CD4-positive, alpha-beta T cell treated with Interleukin-4 for 4 hours (primary cell): ENCODE measurements around the gene RDH5.
A peak's percentile ranks its signal among the peaks of the same experiment; 100 is the strongest.

Experiments used
- DNase-seq: peaks from one replicate; pipeline ENCODE4 v3.0.0-alpha.2; 2020

Gene RDH5

DNA sequence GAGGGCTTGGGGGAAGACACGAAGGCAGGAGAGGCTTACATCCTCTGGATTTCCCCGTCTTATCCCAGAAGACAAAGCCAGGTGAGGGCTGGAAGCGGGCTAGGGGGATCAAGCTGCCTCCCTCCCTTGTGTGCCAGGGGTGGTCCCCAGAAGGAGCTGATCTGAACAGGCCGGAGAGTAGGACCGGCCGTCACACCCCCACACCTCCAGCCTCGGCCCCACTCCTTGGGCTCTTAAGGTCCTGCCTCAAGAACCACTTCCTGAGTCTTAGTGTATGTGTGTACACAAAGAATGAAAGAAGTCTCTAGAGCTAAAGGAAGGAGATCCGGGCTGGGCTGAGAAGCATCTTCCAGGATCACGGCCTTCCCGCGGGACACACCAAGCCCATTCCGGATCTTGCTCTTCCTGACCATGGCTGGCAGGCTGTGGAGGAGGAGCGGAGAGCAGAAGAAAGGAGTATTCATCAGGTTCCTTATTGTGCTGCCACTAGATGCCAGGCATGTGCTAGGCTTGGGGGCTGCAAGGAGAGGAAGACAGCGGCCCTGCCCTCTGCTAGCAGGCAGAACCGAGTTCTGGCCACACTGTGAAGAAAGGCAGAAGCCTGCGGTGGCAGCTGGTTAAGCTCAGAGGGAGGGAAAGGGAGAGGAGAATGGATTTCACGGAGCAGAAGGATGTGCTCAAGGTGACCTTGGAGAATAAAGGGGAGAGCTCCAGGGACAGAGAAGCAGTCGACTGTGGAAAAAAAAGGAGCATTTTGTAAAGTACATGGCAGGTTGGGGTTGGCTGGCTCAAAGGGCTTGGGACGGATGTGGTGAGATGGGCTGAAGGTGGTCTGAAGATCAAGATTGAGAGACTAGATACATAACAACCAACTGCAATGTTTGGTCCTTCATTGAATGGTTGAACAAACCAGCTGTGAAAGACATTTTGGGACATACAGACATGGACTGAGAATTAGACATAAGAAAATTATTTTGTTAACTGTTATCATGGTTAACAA lies 9.9 kb downstream of the RDH5 start:
- DNase-seq, result peak; percentile 35

DNA sequence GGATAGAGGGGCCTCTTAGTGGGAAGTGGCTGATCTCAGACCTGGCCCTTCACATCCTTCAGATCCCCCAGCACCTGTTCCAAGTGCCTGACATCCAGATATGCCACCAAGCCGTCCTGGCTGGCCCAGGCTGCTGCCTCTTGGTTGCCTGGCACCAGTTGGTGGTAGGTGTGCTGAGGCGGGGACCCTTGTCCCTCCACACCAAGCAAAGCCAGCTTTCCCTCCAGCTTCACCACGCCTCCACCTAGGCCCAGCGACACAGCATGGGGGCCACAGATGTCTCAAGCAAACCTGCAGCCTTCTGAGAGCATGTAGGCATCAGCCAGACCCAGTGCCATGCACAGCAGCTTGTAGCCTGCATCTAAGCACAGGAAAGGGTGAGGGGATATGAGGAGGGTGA lies 12.1 kb downstream of the RDH5 start:
- DNase-seq, result no peak

DNA sequence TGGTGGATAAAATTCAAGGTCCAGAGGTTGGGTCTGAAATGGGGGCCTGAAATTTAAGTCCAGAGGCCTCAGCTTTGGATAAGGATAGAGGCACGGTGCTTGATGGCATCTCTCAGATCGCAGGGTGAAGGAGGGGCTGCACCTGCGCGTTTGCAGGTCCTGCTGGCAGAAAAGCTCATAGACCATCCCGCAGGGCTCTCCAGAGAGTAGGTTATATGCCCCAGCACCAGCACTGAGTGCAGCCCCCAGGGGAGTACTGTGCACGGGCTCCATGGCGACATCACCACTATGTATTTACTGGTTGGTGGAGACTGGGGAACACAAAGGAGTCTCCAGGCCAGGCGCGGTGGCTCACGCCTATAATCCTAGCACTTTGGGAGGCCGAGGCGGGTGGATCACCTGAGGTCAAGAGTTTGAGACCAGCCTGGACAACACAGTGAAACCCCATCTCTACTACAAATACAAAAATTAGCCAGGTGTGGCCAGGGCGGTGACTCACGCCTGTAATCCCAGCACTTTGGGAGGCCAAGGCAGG lies 12.9 kb downstream of the RDH5 start:
- no peak for DNase-seq

DNA sequence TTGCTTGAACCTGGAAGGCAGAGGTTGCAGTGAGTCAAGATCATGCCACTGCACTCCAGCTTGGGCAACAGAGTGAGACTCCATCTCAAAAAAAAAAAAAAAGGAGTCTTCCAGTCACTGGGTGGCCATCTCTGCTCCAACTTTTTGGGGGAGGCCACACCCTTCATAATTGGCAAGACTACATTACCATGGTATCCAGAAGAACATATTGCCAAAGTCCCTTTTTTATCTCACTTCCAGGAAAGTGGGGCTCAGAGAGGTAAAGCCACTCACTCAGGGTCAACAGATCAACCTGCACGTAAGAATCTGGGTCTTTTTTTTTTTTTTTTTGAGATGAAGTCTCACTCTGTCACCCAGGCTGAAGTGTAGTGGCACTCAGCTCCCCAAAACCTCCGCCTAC lies 13.7 kb downstream of the RDH5 start:
- no peak for DNase-seq

DNA sequence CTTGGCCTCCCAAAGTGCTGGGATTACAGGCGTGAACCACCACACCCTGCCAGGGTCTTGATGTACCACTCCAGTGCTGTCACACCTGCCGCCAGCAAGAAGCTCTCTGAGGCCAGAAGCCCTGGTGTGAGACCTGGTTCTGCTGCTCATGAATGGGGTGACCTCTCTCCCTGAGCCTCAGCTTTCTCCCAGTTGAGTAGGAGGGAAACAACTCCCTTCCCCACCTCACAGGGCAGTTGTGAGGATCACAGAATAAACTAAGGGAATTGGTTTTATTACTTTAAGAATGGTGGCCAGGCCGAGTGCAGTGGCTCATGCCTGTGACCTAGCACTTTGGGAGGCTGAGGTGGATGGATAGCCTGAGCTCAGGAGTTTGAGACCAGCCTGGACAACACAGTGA lies 14.4 kb downstream of the RDH5 start:
- no peak for DNase-seq

DNA sequence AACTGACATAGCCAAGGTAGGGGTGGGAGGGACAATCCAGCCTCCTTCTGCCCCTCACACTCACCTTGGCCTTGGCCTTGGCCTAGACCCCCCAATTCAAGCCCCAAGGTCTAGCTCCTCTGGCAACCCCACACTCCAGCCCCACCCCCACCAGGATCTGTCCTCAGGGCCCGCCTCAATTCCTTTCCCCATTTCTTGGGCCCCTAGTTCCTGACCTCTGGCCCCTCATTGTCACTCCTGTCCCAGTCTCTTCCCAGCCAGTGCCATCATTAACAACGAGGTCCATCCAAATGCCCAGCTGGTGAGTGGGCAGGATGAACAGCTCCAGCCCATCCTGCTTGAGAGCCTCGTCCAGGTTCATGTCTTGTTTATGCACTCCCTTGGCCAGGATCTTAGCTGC lies 15.9 kb downstream of the RDH5 start:
- DNase-seq, result no peak

DNA sequence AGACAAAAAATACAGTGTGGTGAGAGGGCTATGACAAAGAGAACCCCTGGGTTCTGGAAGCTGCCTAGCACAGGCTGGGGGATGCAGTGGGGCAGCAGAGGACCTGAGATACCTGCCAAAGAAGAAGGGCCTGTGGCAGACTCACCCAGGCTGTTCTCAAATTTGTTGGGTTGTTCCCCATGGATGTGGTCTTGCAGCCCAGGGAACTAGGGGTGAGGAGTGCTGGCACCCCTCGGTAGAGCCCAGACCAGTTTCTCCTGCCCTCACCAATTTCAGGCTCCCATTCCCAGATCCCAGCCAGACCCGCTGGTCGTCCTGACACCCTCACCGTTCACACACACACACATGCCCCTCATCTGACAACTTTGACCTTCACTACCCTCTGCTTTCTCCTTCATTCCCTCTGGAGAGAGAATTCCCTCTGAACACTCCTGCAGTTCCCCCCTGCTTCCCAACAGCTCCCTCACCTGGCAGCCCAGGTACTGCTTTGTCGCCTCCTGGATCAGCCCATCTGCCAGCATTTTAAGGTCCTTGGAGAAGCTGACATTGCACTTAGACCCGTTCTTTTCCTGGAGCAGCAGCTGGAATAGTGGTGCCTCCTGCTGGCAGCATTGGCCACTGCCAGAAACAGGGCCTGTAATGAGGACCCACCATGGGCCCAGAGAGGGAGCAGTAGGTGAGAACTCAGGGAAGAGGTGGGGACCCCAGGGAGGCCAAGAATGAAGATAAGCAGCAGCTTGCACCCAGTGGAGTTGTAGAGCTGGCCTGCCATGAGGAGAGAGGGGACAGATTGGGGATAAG lies 16.8 kb downstream of the RDH5 start:
- peak; percentile 58 for DNase-seq

DNA sequence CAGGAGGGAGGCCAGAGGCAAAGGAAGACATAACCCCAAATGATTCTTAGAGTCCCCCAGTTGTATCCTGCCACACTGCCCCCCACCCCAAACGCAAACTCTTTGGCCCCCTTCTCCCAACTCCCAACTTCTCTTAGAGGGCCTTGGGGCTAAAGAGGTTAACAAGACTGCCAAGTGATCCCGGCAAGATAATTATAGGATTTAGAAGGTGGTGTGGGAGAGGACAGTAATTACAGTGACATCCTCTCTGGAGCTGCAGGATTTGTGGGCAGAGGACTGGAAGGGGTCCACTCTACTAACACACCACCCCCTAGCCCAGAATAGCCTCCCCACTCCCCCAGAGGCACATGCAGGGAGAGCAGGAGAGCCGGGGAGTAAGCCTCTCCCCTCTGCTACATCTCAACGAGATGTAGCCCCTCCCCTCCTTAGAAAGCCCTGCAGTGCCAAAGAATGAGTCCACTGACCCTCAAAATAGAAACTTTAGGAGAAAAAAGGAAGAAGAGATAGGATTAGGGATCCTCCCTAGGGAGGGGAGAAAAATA lies 17.5 kb downstream of the RDH5 start:
- no peak for DNase-seq

DNA sequence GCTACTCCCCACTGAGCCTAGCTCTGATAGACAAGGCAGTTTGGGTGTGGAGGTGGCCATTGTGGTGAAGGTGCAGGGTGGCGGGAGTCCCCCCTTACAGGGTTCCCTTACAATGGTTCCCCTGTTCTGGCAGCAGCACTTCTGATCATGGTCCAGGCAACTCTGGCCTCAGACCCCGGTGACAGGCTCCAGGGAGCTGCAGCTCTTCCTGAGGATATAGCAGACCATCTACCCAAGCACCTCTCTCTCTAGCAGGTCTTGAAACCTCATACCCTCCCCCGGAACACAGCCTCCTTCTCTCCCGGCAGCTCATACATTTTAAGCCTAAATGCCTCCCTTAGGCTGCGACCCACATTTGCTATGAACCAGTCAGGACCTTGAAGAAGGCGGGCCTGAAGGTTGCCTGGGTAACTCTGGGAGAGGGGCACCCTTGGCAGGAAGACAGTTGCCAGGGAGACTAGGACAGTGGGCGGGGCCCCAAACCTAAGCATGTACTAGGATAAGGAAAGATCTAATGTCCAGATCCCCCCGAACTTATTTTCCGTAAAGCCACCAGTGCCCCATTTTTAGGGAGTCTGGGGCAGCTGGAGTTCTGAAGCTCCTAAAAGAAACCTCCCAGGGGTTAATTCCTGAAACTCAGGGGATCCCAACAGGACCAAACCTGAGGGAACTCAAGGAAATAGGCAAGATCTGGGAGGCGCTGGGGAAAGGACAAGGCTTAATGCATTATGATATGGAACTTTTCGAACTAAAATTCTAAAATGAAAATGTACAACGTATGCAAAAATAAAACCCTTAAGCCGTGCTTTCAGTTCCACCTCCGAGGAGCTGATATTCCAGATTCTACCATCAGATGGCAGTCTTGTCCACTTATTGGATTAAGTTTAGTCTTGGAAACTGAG lies 18.2 kb downstream of the RDH5 start:
- DNase-seq, result peak; percentile 86

DNA sequence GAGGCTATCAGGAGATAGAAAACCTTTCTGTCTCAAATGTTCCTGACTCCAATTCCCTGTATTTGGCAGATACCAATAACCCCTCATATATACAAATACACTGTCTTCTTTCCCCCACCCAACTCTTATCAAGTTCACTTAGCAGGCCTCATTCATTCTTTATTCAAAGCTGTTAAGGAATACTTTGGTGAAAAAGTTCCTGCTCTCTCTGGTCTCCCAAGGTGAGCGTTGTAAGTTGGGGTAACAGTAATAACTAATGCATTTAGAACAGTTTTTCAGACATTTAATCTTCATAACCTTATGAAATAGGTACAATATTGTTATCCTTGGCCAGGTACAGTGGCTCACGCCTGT lies 18.8 kb downstream of the RDH5 start:
- DNase-seq, result no peak

DNA sequence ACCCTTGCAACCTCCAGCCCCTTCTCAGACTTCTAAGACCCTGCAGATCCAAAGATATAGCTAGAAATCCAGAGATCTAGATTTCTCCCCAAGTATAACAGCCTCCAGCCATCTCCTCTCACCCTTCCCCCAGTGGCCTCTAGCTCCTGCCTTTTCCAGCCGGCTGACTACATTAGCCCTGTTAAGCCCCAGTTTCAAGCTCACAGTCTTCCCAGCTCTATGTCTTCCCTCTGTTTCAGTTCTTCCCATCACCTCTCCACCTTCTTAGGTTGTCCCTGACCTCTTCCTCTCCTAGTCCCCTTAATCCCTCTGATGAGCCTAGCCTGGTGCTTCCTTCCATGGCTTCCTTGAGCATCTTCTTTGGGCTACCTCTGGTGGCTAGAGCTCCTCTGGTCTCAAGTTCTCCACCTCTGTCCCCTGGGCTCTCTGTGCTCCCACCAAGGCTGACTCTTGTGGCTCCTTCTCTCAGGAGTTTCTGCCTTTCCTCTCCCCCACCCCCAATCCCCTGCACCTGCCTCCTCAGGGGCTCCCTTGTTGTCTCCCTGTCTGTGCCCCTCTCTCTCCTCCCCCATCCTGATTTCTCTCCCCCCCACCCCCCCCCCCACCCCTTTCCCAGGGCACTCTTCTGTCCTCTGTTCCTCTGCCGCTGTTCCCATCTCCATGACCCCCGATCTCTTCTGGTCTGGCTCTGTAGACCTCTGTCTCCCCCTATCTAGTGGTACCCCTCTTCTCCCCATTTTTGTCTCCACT lies 21.9 kb downstream of the RDH5 start:
- no peak for DNase-seq

DNA sequence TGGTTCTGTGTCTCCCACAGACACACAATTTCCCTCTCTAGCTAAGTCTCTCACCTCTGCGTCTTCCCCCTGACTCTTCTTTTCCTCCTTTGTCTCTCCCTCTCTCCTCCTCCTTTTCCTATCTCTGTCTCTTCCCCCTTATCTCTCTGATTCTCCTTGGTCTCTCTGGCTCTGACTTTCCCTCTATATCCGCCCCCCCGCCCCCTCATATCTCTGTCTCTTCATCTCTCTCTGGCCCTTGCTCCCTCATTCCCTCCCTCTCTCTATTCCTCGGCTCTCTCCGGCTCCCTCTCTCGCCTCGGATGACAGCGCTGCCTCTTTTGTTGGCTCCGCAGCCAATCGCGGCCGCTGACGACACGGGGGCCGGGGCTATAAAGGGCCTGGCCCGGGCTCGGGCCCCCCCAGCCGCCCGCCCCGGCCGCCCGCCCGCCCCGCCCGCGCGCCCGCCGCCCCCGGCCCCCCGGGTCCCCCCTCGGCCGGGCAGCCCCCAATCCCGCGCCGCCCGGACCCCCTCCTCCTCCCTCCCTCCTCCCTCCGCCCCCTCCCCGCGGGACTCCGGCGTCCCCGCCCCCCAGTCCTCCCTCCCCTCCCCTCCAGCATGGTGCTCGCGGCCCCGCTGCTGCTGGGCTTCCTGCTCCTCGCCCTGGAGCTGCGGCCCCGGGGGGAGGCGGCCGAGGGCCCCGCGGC lies 22.7 kb downstream of the RDH5 start, which contains the start of gene GDF11:
Gene GDF11 (plus strand): TSS at position 404 of the 687 bp plus-strand sequence. CDS start 195 bp downstream, at position 599.
- peak; percentile 76 for DNase-seq

DNA sequence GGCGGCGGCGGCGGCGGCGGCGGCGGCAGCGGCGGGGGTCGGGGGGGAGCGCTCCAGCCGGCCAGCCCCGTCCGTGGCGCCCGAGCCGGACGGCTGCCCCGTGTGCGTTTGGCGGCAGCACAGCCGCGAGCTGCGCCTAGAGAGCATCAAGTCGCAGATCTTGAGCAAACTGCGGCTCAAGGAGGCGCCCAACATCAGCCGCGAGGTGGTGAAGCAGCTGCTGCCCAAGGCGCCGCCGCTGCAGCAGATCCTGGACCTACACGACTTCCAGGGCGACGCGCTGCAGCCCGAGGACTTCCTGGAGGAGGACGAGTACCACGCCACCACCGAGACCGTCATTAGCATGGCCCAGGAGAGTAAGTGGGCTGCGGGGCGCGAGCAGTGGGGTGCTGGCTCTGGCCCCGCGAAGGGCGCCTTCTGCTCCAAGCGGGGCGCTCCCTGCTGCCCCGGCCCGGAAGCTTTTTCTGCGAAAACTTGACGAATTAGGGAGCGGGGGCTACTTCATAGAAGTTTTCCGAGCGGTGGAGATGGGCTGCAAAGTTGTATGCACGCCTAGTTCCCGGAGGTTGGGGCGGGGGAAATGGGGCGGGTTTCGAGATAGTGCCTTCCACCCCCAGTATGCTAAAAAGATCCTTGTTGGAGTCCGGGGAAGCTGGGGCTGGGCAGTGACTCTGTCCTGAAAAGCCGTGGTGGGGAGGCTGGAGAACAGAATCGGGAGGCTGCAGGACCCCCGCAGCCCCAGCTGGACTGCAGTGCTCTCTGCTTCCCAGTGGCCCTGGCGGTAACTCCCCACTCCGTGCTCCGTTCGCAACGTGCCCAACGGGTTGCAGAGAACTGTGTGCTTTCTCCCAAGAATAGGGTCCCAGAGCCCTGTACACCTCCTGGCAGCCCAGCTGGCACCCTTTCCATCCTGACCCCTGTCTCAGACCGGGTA lies 23.5 kb downstream of the RDH5 start:
- peak; percentile 31 for DNase-seq

DNA sequence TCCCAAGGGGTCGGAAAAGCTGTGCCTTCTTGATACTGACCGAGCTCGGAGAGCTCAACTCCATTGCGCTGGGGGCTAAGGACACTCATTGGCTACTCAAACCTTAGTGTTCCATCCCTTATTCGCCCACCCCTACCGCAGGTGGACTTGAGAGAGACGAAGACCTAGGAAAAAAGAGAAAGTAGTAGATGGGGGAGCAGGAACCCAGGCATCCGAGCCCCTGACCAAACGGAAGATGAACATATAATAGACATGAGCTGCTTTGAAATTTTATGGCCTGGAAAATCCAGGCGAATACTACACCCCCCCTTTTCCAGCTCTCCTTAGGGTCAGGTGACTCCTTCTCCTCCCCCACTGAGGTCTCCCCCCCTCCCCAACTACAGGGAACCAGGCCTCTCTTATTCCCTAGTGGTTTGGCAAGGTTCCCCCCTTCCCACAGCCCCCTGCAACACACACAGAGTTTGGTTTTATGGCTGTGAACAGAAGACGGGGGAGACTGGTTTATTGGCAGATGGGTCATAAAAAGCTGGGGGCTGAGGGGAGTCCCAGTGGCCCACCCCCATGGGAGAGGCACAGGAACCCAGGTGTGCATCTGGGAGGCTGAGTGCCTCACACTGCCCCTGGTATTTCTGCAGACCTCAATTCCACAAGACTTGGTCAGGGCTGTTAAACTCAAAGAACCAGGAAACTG lies 24.3 kb downstream of the RDH5 start:
- no peak for DNase-seq

DNA sequence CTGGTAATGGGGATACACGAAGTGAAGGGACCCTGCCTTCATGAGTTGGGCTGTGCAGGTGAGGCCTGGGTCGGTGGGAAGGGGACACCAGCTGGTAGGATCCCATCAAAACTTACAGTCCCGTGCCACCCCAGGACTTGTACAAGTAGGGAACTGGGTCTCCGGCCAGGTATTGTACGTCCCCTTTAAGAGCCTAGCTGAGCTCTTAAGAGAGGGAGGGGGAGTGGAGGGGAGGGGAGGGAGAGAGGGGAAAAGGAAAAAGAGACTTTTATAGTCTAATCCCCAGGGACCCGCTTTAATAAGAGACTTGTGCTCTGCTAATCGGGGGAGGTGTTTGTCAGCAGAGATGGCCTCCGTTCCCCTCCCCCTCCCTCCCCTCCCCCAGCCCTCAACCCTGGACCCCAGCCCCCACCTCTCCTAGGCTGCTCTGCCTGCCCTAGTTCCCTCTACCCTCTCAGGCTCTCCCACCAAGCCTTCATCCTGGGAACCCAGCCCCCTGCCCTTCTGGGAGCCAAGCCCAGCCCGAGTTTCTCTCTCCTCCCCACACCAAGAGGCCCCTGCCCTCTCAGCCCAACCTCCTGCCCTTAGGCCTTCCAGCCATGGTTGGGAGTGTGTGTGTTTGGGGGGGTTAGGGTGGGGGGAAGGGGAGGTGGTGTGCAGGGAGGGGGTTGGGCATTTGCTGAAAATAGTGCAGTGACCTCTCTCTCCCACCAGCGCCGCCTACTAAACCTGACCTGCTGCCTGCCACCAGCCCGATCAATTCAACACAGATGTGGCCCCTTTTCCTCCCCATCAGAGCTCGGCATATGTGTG lies 25.4 kb downstream of the RDH5 start:
- DNase-seq, result no peak

DNA sequence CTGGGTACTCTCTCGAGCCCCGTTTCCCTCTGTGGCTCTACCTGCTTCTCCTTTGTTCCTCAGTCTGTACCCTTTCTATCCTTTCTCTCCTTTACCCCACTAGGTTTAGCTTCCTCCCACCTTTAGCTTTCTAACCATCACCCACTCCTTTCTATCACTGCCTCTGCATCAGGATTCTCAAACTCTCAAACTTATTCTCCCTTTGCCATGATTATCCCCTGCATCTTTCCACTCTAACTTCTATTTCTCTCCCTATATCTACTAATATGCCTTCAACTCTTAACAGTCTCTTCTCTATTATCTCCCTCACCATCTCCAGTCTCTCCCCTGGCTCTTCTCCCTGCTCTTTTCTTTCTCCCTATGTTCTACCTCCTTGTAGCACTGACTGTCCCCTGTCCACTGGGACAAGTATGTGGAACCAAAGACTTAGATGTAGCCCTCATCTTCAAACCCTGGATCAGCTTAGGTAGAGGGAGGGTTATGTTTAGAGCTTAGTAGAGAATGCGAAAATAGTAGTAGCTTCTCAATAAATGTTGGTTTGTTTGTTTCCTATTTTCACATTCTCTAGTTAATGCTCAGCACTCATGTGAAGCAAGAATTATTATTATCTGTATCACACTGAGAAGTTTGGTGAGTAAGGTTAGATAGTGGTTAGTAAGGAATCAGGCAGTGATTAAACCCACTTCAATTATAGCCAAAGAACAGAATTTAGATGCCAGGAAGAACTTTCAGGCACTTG lies 26.1 kb downstream of the RDH5 start:
- DNase-seq, result no peak

DNA sequence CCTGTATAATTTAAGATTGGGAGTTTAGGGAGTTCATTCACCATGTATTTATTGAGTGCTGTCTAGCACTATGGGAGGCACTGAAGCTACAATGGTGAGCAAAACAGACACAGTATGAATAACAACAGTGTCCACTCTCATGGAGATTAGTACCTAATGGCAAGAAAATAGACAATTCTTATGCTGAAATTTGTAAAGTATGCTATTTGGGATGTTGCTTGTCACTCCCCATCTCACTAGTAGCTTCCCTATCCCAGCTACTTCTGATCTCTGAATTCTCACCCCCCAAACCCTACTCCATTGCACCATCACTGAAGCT lies 26.7 kb downstream of the RDH5 start:
- no peak for DNase-seq
